Measurements from ENCODE around the gene MYCBPAP.

DNA sequence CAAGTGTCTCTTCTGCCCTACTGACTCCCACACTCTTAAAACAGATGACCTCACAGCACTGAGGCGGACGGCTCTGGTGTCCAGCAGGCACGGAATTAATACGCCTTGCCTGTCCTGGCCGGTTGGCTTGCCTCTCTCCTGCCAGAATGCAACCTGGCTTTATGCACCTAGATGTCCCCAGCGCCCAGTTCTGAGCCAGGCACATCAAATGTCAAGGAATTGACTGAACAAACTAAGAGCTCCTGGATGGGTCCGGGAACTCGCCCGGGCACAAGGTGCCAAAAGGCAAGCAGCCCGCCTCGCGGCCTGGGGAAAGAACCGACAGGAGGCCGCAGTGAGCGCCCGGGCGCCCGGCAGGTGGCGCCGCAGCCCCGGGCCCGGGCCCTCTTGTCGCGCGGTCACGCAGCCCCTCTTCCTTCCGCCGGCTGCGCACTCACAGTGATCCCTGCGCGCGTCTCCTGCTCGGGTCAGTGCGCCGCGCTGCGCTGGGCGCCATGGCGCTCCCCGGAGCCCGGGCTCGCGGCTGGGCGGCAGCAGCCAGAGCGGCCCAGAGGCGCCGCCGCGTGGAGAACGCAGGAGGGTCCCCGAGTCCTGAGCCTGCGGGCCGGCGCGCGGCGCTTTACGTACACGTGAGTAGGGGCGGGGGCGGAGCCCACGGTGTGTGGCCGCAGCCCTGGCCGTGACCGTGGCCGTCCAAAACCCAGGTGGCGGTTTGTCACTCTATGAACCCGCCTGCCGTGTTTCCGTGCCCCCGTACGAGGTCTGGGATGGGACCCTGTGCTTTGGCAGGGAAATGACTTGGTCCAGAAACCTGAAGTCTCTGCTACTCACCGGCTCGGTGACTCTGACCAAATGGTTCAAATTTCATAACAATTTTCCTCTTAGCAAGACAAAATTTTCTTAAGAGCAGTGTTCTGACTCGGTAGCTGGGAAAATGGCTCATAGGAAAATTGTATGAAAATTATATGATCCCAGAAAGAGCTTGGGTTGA is 29.6 kb upstream of the MYCBPAP start, which contains the start of gene RSAD1:
- TF ChIP-seq RARB (CRISPR knock-in tag; IDR thresholded peaks at IDR 0.05) = no peak
- TF ChIP-seq, protein P1, sequence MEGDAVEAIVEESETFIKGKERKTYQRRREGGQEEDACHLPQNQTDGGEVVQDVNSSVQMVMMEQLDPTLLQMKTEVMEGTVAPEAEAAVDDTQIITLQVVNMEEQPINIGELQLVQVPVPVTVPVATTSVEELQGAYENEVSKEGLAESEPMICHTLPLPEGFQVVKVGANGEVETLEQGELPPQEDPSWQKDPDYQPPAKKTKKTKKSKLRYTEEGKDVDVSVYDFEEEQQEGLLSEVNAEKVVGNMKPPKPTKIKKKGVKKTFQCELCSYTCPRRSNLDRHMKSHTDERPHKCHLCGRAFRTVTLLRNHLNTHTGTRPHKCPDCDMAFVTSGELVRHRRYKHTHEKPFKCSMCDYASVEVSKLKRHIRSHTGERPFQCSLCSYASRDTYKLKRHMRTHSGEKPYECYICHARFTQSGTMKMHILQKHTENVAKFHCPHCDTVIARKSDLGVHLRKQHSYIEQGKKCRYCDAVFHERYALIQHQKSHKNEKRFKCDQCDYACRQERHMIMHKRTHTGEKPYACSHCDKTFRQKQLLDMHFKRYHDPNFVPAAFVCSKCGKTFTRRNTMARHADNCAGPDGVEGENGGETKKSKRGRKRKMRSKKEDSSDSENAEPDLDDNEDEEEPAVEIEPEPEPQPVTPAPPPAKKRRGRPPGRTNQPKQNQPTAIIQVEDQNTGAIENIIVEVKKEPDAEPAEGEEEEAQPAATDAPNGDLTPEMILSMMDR (IDR thresholded peaks at IDR 0.05) = peak; percentile 100
- TF ChIP-seq, protein P2, sequence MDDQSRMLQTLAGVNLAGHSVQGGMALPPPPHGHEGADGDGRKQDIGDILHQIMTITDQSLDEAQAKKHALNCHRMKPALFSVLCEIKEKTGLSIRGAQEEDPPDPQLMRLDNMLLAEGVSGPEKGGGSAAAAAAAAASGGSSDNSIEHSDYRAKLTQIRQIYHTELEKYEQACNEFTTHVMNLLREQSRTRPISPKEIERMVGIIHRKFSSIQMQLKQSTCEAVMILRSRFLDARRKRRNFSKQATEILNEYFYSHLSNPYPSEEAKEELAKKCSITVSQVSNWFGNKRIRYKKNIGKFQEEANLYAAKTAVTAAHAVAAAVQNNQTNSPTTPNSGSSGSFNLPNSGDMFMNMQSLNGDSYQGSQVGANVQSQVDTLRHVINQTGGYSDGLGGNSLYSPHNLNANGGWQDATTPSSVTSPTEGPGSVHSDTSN (IDR thresholded peaks at IDR 0.05) = peak; percentile 63; the same call in 1 of the 2 replicates
- TF ChIP-seq SMC3 (IDR thresholded peaks at IDR 0.05) = peak; percentile 81
- TF ChIP-seq, protein P3, sequence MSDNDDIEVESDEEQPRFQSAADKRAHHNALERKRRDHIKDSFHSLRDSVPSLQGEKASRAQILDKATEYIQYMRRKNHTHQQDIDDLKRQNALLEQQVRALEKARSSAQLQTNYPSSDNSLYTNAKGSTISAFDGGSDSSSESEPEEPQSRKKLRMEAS (IDR thresholded peaks at IDR 0.05) = peak; percentile 93
- TF ChIP-seq EHMT2 (IDR thresholded peaks at IDR 0.05; ENCODE audit: low read depth) = no peak
- TF ChIP-seq CEBPB (IDR thresholded peaks at IDR 0.05) = no peak
- TF ChIP-seq POLR2A (IDR thresholded peaks at IDR 0.05; ENCODE audit: low read length) = peak; percentile 90
- TF ChIP-seq HDAC2 (IDR thresholded peaks at IDR 0.05) = no peak
- TF ChIP-seq BHLHE40 (IDR thresholded peaks at IDR 0.05; ENCODE audit: low read depth, low read length) = peak; percentile 88
- peak; percentile 41 to 78 for TF ChIP-seq RAD21 (conservative IDR thresholded peaks at IDR 0.05 in 1 of 2, IDR thresholded peaks at IDR 0.05 in 1 of 2)
- TF ChIP-seq CHD2 (IDR thresholded peaks at IDR 0.05; ENCODE audit: low read length, partially characterized antibody) = no peak

Data from A549 (cell line).